ENCODE results near the gene RASEF.

DNA sequence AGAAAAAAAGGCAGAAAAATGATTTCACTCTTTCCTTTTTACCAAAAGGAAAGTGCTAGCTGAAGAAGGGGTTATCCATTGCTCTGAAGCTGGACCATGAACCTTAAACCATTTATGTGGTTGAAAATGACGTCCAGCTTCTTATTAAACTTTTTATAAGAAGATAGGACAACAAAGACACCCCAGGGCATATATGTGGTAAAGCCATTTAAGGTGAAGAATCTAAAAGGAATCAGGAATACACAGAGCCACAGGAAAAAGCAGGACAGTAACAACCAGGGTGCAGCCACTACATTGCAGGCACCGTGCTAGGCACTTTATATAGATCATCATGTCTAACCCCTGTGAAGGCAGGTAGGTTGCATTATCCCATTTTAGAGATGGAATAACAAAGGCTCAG, 42.1 kb downstream of the RASEF start:
- TF ChIP-seq, protein P1, sequence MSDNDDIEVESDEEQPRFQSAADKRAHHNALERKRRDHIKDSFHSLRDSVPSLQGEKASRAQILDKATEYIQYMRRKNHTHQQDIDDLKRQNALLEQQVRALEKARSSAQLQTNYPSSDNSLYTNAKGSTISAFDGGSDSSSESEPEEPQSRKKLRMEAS (IDR thresholded peaks at IDR 0.05; ENCODE audit: insufficient read depth, insufficient read length): no peak
- TF ChIP-seq POLR2AphosphoS5 (IDR thresholded peaks at IDR 0.05; ENCODE audit: insufficient read depth, low read depth, low read length) (no peak), EZH2 (IDR thresholded peaks at IDR 0.05; ENCODE audit: borderline replicate concordance, low read depth, low read length, severe bottlenecking) (no peak), POLR2A (IDR thresholded peaks at IDR 0.05; ENCODE audit: low read depth, low read length) (no peak), JUN (IDR thresholded peaks at IDR 0.05; ENCODE audit: borderline replicate concordance, insufficient read depth, insufficient read length, low read depth) (no peak), MYC (IDR thresholded peaks at IDR 0.05; ENCODE audit: low read depth, low read length) (no peak)
- TF ChIP-seq, protein P2, sequence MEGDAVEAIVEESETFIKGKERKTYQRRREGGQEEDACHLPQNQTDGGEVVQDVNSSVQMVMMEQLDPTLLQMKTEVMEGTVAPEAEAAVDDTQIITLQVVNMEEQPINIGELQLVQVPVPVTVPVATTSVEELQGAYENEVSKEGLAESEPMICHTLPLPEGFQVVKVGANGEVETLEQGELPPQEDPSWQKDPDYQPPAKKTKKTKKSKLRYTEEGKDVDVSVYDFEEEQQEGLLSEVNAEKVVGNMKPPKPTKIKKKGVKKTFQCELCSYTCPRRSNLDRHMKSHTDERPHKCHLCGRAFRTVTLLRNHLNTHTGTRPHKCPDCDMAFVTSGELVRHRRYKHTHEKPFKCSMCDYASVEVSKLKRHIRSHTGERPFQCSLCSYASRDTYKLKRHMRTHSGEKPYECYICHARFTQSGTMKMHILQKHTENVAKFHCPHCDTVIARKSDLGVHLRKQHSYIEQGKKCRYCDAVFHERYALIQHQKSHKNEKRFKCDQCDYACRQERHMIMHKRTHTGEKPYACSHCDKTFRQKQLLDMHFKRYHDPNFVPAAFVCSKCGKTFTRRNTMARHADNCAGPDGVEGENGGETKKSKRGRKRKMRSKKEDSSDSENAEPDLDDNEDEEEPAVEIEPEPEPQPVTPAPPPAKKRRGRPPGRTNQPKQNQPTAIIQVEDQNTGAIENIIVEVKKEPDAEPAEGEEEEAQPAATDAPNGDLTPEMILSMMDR (IDR thresholded peaks at IDR 0.05; ENCODE audit: extremely low read depth in 1 of 2, insufficient read depth in 1 of 2, low read depth in 1 of 2, low read length in 2 of 2): no peak
